ENCODE measurements around the gene GRM4. TPM values are rescaled to one million over a fixed set of nuclear protein-coding genes. Genes with fewer than 3 reads are reported as not detected.
A peak's percentile ranks its signal among the peaks of the same experiment; 100 is the strongest.

Gene GRM4
- total and polyA plus RNA-seq, 11 donors, result 0.20 TPM; not detected in 10

DNA sequence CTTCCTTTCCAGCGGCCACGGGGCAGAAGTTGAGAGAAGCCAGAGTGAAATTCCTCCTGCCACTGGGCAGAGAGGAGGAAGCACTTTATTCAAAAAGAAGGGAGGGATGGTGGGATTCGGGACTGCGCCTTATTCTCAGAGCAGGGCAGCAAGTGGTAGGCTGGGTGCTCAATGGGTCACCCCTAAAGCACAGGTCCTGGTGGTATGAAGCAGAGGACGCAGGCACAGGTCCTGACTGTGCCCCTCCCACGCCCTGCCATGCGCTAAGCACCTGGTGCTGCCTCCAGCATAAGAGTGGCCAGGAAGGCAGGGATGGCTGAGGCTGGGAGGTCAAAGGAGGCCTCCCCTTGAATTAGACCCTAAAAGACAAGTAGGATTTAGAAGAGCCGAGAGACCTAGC, 4.9 kb upstream of the GRM4 start:
- no peaks in the 10 kb centered on the region for H3K9me3 ChIP-seq
- peak in 1 of 5 donors; percentile 44 for DNase-seq
- 40 to 53% (median 51%) methylated on average over 8 of the region's 8 CpGs for WGBS, 4 donors
- ATAC-seq, result no peak
- no peak overlapping the region for H3K4me3 ChIP-seq
- H3K27me3 ChIP-seq, result peaks cover 16 to 79% (median 59%) of the 10 kb centered on the region in 9 donors
- intact Hi-C loops (cut with DNase I), result loop anchor here in 8 of 10 donors (5.0 to 10.0 kb wide), 6 partner anchors 93 to 566 kb away; partner anchors contain the start of genes BAK1 (in 4 of the 8) and UQCC2 (in 1 of the 8)
- TF ChIP-seq POLR2A (IDR thresholded peaks at IDR 0.05), result no peak
- TF ChIP-seq, protein P1, sequence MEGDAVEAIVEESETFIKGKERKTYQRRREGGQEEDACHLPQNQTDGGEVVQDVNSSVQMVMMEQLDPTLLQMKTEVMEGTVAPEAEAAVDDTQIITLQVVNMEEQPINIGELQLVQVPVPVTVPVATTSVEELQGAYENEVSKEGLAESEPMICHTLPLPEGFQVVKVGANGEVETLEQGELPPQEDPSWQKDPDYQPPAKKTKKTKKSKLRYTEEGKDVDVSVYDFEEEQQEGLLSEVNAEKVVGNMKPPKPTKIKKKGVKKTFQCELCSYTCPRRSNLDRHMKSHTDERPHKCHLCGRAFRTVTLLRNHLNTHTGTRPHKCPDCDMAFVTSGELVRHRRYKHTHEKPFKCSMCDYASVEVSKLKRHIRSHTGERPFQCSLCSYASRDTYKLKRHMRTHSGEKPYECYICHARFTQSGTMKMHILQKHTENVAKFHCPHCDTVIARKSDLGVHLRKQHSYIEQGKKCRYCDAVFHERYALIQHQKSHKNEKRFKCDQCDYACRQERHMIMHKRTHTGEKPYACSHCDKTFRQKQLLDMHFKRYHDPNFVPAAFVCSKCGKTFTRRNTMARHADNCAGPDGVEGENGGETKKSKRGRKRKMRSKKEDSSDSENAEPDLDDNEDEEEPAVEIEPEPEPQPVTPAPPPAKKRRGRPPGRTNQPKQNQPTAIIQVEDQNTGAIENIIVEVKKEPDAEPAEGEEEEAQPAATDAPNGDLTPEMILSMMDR (IDR thresholded peaks at IDR 0.05), result no peak
- no peak overlapping the region for H3K27ac ChIP-seq
- H3K36me3 ChIP-seq, result no peaks in the 10 kb centered on the region
- peaks cover 0 to 14% (median 5%) of the 10 kb centered on the region in 12 donors for H3K4me1 ChIP-seq

DNA sequence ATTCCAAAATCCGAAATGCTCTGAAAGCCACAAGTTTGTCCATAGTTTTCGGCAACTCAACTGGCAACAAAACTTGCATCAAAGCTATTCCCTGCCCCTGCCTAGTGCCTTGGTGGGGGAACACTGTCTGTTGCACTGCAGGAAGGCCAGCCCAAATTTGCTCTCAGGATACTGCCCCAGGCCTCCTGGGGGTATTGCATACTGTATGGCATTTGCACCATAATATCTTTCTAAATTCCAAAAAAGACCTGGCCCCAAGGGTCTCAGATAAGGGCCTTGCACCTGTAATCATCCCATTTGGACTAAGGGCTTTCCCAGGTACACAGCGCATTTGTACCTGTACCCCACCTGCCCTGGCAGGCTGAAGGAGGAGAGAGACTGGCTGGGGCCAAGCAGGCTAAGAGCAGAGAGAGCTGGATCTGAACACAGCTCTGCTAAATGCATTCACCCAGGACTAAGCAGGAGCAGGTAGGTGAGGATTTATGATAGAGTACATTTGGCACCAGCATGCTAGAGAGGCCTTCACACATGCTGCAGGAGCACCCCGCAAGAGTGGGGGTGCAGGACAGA, 4.0 kb upstream of the GRM4 start:
- intact Hi-C loops (cut with DNase I), result loop anchor here in 8 of 10 donors (2.0 to 10.0 kb wide), 7 partner anchors 93 to 565 kb away; partner anchors contain the start of genes BAK1 (in 4 of the 8) and UQCC2 (in 1 of the 8)
- TF ChIP-seq, protein P1 (IDR thresholded peaks at IDR 0.05), result no peak
- TF ChIP-seq POLR2A (IDR thresholded peaks at IDR 0.05), result no peak

DNA sequence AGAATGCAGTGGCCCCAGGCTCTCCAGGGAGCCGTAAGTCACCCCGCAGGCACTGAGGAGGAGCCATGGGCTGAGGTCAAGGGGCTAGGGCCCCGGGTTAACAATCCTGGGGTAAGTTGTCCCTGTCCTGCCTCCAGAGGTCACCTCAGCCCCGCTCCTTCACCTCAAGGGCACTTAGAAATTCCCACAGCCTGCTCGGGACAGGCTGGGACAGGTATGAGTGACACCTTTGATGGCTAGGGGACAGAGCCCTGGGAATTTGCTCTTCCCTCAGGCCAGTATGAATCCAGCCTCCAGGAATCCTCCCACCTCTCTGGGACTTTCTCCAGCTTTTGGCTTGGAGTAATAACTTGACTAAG, 3.5 kb upstream of the GRM4 start:
- Histone ChIP-seq H3K9me3 (no peaks in the 10 kb centered on the region), H3K36me3 (no peaks in the 10 kb centered on the region), H3K27me3 (peaks cover 12 to 79% (median 55%) of the 10 kb centered on the region in 9 donors), H3K4me1 (peaks cover 0 to 21% (median 5%) of the 10 kb centered on the region in 12 donors), H3K4me3 (no peak overlapping the region), H3K27ac (no peak overlapping the region)
- WGBS, 4 donors, result 35 to 45% (median 40%) methylated on average over 5 of the region's 5 CpGs
- DNase-seq, result peak in 2 of 5 donors; percentile 5 to 10
- intact Hi-C loops (cut with DNase I), result loop anchor here in 1 of 10 donors (2.0 kb wide), 1 partner anchor 95 kb away; no protein-coding TSS in a partner anchor
- no peak for TF ChIP-seq POLR2A (IDR thresholded peaks at IDR 0.05)
- TF ChIP-seq, protein P1 (IDR thresholded peaks at IDR 0.05), result no peak
- no peak for ATAC-seq

More for the DNA sequence above, 4.0 kb upstream of the GRM4 start:
- peaks cover 13 to 78% (median 60%) of the 10 kb centered on the region in 9 donors for H3K27me3 ChIP-seq
- H3K36me3 ChIP-seq, result no peaks in the 10 kb centered on the region
- peak in 2 of 5 donors; percentile 2 to 23 for DNase-seq
- H3K9me3 ChIP-seq, result no peaks in the 10 kb centered on the region
- H3K4me1 ChIP-seq, result peaks cover 0 to 21% (median 5%) of the 10 kb centered on the region in 12 donors
- no peak overlapping the region for H3K27ac ChIP-seq
- H3K4me3 ChIP-seq, result no peak overlapping the region
- no peak for ATAC-seq
- WGBS, 4 donors, result 78 to 84% (median 82%) methylated on average over 4 of the region's 4 CpGs

DNA sequence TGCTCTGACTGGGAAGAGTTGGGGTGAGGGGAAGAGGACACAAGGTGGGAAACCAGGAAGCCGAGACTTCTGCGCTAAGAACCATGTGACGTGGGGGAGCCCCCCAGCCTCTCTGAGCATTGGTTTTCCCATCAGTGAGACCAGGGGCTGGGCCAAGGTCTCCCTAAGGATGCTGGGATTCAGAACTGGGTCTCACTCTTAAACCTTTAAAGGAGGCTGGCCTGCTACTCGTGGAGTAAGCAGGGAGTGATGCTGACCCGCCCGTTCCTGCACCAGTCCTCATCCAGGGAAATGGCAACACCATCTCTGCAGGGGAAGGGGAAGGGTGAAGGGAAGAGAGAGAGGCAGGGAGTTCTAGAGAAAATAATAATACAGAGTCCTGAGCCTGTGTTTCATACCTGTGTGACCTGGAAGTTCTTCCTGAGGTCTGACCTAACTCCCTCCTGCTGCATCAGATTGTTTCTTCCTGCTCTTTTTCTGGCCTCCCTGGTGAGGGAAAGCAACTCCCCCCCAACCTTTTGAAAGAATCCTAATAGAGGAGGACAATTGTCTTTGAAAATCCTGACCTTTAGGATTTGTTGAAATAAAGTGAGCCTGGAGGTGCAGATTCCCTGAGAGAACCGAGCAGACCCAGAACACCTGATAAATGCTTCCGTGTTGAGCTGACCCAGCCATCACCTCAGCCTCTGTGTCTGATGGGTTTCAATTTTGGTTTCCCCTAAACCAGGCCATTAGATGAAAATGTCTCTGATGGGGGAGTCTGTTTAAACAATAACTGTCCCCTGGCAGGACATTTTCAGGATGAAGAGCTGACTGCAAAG, 3.0 kb upstream of the GRM4 start:
- intact Hi-C loops (cut with DNase I), result loop anchor here in 1 of 10 donors (2.0 kb wide), 1 partner anchor 94 kb away; no protein-coding TSS in a partner anchor
- WGBS, 4 donors, result 64 to 72% (median 66%) methylated on average over 8 of the region's 8 CpGs
- TF ChIP-seq, protein P1 (IDR thresholded peaks at IDR 0.05), result no peak
- no peak for TF ChIP-seq POLR2A (IDR thresholded peaks at IDR 0.05)
- DNase-seq, result peak in 2 of 5 donors; percentile 11 to 15
- H3K36me3 ChIP-seq, result no peaks in the 10 kb centered on the region
- no peak overlapping the region for H3K27ac ChIP-seq
- no peak for ATAC-seq
- no peaks in the 10 kb centered on the region for H3K9me3 ChIP-seq
- H3K4me1 ChIP-seq, result peaks cover 2 to 22% (median 11%) of the 10 kb centered on the region in 12 donors
- H3K4me3 ChIP-seq, result no peak overlapping the region
- H3K27me3 ChIP-seq, result peaks cover 13 to 79% (median 55%) of the 10 kb centered on the region in 9 donors

Data from heart left ventricle (tissue), 16 donors.